CD8-positive, alpha-beta memory T cell (primary cell): ENCODE measurements around the gene VAMP7. TPM values are rescaled to one million over a fixed set of nuclear protein-coding genes. Genes with fewer than 3 reads are reported as not detected.
"Not testable (repeated sequence)": the region's sequence is repeated elsewhere in the genome, so short reads cannot be mapped to it uniquely, and the experiment has no call there.

Source experiments
- CTCF ChIA-PET: fragments of 350-600 bp; sonication (Branson Sonifier 250); formaldehyde crosslinking; loops from one replicate; lab custom pipeline; 2021; ENCODE audit warnings: antibody characterized with exemption; lab: Charles Lee
- POLR2A ChIA-PET: fragments of 350-600 bp; sonication (Branson Sonifier 250); formaldehyde crosslinking; loops from one replicate; lab custom pipeline; 2021; ENCODE audit warnings: antibody characterized with exemption; lab: Charles Lee
- DNase-seq, 5 donors: peaks; one replicate each; pipeline versions ENCODE4 v3.0.0 to v3.0.0-alpha.2; 2020 to 2022; ENCODE audit warnings: mixed read lengths in 1 of 5
- H3K27ac ChIP-seq: one replicate; pipeline ENCODE4 v1.7.0; 2013; ENCODE audit warnings: low read depth, mild to moderate bottlenecking, low read length, moderate library complexity
- H3K27me3 ChIP-seq: 2 replicates; pipeline ENCODE4 v1.7.0; 2013; ENCODE audit warnings: low read length, mild to moderate bottlenecking; ENCODE audit not compliant: insufficient read depth, poor library complexity, severe bottlenecking
- H3K36me3 ChIP-seq: 2 replicates; pipeline ENCODE4 v1.7.0; 2013; ENCODE audit warnings: mild to moderate bottlenecking, low read length, moderate library complexity; ENCODE audit not compliant: insufficient read depth
- H3K4me1 ChIP-seq: 2 replicates; pipeline ENCODE4 v1.7.0; 2013; ENCODE audit warnings: mild to moderate bottlenecking, low read length, moderate library complexity; ENCODE audit not compliant: insufficient read depth
- H3K4me3 ChIP-seq: 2 replicates; pipeline ENCODE4 v1.7.0; 2013; ENCODE audit warnings: mild to moderate bottlenecking, low read length
- H3K9me3 ChIP-seq: 2 replicates; pipeline ENCODE4 v1.7.0; 2013; ENCODE audit warnings: mild to moderate bottlenecking, low read length
- H3K27ac Mint-ChIP-seq, 8 donors: one replicate each; pipeline ENCODE4 v1.8.0; 2020 to 2021; ENCODE audit warnings: mixed read lengths in 8 of 8, mild to moderate bottlenecking in 6 of 8, inconsistent platforms in 3 of 8, moderate library complexity in 3 of 8
- H3K27me3 Mint-ChIP-seq, 2 donors: one replicate each; pipeline ENCODE4 v1.8.0; 2020 to 2021; ENCODE audit warnings: mixed read lengths in 2 of 2, mild to moderate bottlenecking in 1 of 2, moderate library complexity in 1 of 2
- H3K36me3 Mint-ChIP-seq, 3 donors: one replicate each; pipeline ENCODE4 v1.8.0; 2020 to 2021; ENCODE audit warnings: mixed read lengths in 3 of 3, inconsistent platforms in 1 of 3, mild to moderate bottlenecking in 1 of 3
- H3K4me1 Mint-ChIP-seq, 3 donors: one replicate each; pipeline ENCODE4 v1.8.0; 2020 to 2021; ENCODE audit warnings: mixed read lengths in 3 of 3, inconsistent platforms in 1 of 3, mild to moderate bottlenecking in 1 of 3
- H3K4me3 Mint-ChIP-seq, 7 donors: one replicate each; pipeline ENCODE4 v1.8.0; 2020 to 2021; ENCODE audit warnings: mixed read lengths in 7 of 7, mild to moderate bottlenecking in 6 of 7, moderate library complexity in 4 of 7, inconsistent platforms in 2 of 7
- H3K9me3 Mint-ChIP-seq, 5 donors: one replicate each; pipeline ENCODE4 v1.8.0; 2020 to 2022; ENCODE audit warnings: mixed read lengths in 5 of 5, mild to moderate bottlenecking in 3 of 5, moderate library complexity in 2 of 5, inconsistent platforms in 1 of 5
- polyA plus RNA-seq: library from polyadenylated mRNA; unstranded; fragments of 300-500 nt; fragmentation: Illumina TruSeq; gene quantifications from one replicate; pipeline ENCODE4 v1.2.3, GENCODE V29; 2021
- total RNA-seq, 2 experiments: library from RNA; stranded (reverse); gene quantifications; one replicate each; pipeline ENCODE4 v1.2.3, GENCODE V29; 2021

Gene VAMP7
- total and polyA plus RNA-seq, 3 experiments from 2014 or later, result 30.7 to 65.4 (median 33.5) TPM

DNA sequence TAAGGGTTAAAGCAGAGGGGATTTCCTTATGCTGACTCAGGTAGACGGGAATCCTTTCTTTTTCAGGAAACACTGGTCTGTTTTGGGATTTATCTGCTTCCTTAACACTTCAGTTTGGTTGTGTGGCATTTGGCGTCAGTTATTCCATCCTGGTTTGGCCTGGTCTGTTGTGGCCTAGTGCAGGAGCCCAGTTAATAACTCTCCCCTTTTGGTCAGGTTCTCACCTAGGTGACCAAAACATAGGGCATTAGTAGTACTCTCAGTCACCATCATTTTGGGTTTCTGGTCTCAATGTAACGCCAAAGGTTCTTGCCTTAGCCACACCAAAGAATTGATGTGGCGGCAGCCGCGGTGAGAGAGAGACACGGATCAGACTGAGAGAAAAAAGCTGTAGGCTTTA is 76.7 kb downstream of the VAMP7 start:
- no peak for DNase-seq
- Histone ChIP-seq H3K36me3 (no peaks in the 10 kb centered on the region), H3K27ac (no peak overlapping the region), H3K9me3 (no peaks in the 10 kb centered on the region), H3K4me3 (no peak overlapping the region), H3K4me1 (no peaks in the 10 kb centered on the region), H3K27me3 (no peaks in the 10 kb centered on the region)
- no peak overlapping the region for H3K4me3 Mint-ChIP-seq
- H3K36me3 Mint-ChIP-seq, result peaks cover 0 to 3% (median 1%) of the 10 kb centered on the region in 3 donors
- H3K9me3 Mint-ChIP-seq, result peaks cover 0 to 3% (median 0%) of the 10 kb centered on the region in 5 donors
- POLR2A ChIA-PET, result no interaction called here
- no peak overlapping the region for H3K27ac Mint-ChIP-seq
- H3K27me3 Mint-ChIP-seq, result peaks cover 4 to 5% of the 10 kb centered on the region in 2 donors
- CTCF ChIA-PET, result no interaction called here
- no peaks in the 10 kb centered on the region for H3K4me1 Mint-ChIP-seq

DNA sequence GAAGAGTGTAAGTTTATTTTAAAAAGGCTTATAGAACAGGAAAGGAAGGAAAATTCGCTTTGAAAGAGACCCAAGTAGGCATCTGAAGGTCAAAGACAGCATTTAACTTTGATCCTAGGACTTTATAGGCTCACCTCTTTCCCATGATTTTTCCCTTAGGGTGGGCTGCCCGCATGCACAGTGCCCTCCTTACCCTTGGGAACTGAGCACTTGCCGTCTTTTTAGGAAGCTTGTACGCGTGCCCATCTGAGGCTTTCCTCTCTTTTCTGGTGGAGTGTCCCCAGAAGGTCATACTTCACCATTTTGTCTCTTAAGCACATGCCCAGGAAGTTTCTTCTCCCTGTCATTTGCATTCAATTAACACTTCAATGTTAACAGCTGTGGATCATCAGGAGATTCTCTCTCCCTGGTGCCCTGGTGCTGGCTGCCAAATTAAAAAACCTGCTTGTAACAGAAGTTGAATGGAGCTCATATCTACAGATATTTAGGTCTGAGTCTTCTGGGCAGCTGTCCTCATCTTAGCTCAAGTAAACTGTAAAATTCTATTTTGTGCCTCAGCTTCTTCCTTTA is 78.0 kb downstream of the VAMP7 start:
- H3K4me1 Mint-ChIP-seq, result no peaks in the 10 kb centered on the region
- H3K36me3 ChIP-seq, result no peaks in the 10 kb centered on the region
- H3K4me1 ChIP-seq, result no peaks in the 10 kb centered on the region
- no peak overlapping the region for H3K27ac ChIP-seq
- H3K27me3 Mint-ChIP-seq, result peaks cover 11 to 12% of the 10 kb centered on the region in 2 donors
- H3K4me3 ChIP-seq, result no peak overlapping the region
- no peak for DNase-seq
- no peaks in the 10 kb centered on the region for H3K27me3 ChIP-seq
- CTCF ChIA-PET, result no interaction called here
- peaks cover 0 to 6% (median 1%) of the 10 kb centered on the region in 3 donors for H3K36me3 Mint-ChIP-seq
- H3K9me3 ChIP-seq, result no peaks in the 10 kb centered on the region
- H3K4me3 Mint-ChIP-seq, result no peak overlapping the region
- peaks cover 6 to 9% (median 8%) of the 10 kb centered on the region in 5 donors for H3K9me3 Mint-ChIP-seq
- no peak overlapping the region for H3K27ac Mint-ChIP-seq
- POLR2A ChIA-PET, result no interaction called here

DNA sequence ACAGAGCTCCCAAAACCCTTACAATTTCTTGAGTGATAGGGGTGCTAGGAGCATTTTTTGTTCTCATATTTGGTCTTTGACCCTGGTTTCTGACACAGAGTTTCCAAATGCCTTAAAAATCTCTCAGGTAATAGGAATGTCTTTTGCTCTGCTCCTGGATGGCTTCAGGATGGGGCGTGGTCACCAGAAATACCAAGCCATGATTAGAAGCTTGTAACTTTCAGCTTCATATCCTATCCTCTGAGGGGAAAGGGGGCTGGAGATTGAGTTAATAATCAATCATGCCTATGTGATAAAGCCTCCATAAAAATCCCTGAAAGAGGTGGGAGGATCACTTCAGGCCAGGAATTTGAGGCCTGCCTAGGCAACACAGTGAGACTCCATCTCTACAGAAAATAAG is 81.8 kb downstream of the VAMP7 start:
- Mint-ChIP-seq H3K4me3 (no peak overlapping the region), H3K4me1 (peaks cover 0 to 4% (median 0%) of the 10 kb centered on the region in 3 donors), H3K27me3 (peaks cover 12 to 14% of the 10 kb centered on the region in 2 donors), H3K9me3 (peaks cover 6 to 18% (median 13%) of the 10 kb centered on the region in 5 donors), H3K36me3 (peaks cover 0 to 3% (median 0%) of the 10 kb centered on the region in 3 donors), H3K27ac (no peak overlapping the region)
- ChIA-PET CTCF (no interaction called here), POLR2A (no interaction called here)
- Histone ChIP-seq H3K36me3 (no peaks in the 10 kb centered on the region), H3K27ac (no peak overlapping the region), H3K4me1 (no peaks in the 10 kb centered on the region), H3K9me3 (no peaks in the 10 kb centered on the region), H3K27me3 (no peaks in the 10 kb centered on the region), H3K4me3 (no peak overlapping the region)
- DNase-seq, result no peak

DNA sequence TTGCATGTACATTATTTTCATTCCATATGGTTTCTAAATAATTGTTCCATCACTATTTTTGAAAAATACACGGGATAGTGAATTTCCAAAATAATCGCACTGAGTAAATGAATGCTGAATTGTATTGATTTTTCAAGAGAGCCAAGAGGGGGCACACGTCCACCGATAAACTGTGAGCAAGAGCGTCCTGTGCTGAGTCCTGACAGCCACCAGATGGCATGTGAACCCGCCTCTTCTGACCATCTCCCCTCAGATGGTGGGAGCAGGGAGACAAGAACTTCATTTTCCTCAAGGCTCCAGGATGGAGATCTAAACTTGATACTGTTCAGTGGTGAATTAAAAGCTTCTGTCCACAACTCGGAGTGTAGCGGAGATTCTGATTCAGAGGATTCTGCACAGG is 85.7 kb downstream of the VAMP7 start:
- peak in 4 of 5 donors; percentile 5 to 70 (median 9) for DNase-seq
- CTCF ChIA-PET, result no interaction called here
- Histone ChIP-seq H3K27me3 (no peaks in the 10 kb centered on the region), H3K27ac (no peak overlapping the region), H3K36me3 (no peaks in the 10 kb centered on the region), H3K4me1 (no peaks in the 10 kb centered on the region), H3K9me3 (no peaks in the 10 kb centered on the region), H3K4me3 (no peak overlapping the region)
- H3K27ac Mint-ChIP-seq, result no peak overlapping the region
- peaks cover 13 to 29% of the 10 kb centered on the region in 2 donors for H3K27me3 Mint-ChIP-seq
- peaks cover 8 to 28% (median 26%) of the 10 kb centered on the region in 5 donors for H3K9me3 Mint-ChIP-seq
- H3K4me1 Mint-ChIP-seq, result peaks cover 0 to 13% (median 0%) of the 10 kb centered on the region in 3 donors
- POLR2A ChIA-PET, result no interaction called here
- peaks cover 0 to 3% (median 0%) of the 10 kb centered on the region in 3 donors for H3K36me3 Mint-ChIP-seq
- H3K4me3 Mint-ChIP-seq, result no peak overlapping the region

DNA sequence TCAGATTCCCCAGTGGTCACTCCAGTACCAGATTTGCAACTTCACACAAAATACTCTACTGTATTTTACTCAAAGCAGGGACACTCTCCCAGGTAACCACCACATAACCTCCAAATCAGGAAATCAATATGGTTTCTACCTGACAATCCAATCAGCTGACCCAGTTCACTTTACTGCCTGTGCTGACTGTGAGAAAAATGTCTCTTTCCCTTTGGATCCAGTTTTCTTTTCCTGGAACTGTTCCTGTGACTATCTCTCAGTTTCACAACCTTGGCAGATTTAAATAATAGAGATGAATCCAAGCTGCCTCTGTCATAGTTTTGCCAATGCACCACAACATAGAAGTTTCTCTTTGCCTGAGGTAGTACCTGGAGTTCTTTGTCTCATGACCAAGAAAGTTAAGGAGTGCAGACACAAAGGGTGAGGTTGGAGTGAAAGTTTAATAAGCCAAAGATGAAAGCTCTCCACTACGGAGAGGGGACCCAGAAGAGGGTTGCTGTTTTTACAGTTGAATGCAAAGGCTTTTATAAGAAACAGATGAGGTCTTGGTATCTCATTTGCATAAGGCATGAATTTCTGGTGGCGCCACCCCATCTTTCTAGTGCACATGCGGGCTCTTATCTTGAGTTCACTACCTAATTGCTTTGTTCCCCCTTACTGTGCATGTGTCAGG is 86.6 kb downstream of the VAMP7 start:
- Mint-ChIP-seq H3K4me1 (peaks cover 0 to 13% (median 0%) of the 10 kb centered on the region in 3 donors), H3K36me3 (peaks cover 0 to 3% (median 0%) of the 10 kb centered on the region in 3 donors), H3K27ac (no peak overlapping the region), H3K9me3 (peaks cover 8 to 28% (median 26%) of the 10 kb centered on the region in 5 donors), H3K27me3 (peaks cover 13 to 29% of the 10 kb centered on the region in 2 donors), H3K4me3 (no peak overlapping the region)
- POLR2A ChIA-PET, result no interaction called here
- no peaks in the 10 kb centered on the region for H3K27me3 ChIP-seq
- CTCF ChIA-PET, result no interaction called here
- no peaks in the 10 kb centered on the region for H3K9me3 ChIP-seq
- H3K27ac ChIP-seq, result no peak overlapping the region
- no peak for DNase-seq
- H3K36me3 ChIP-seq, result no peaks in the 10 kb centered on the region
- H3K4me1 ChIP-seq, result no peaks in the 10 kb centered on the region
- no peak overlapping the region for H3K4me3 ChIP-seq

DNA sequence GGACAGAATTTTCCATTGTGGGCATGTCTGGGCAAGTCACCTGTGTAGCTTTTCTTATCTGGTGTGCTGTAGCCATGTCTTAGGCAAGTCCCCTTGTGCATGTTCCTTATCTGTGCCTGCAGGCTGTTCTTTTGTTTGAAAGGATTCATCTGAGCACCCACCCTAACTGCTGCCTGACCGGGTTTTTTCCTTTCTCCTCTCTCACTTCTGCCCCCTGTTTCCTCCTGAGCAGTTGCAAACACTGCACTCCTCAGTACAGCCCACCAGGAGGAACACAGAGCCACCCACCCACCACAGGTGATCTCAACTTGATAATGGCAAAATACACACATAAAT is 87.1 kb downstream of the VAMP7 start:
- Mint-ChIP-seq H3K36me3 (peaks cover 0 to 3% (median 0%) of the 10 kb centered on the region in 3 donors), H3K9me3 (peaks cover 8 to 28% (median 25%) of the 10 kb centered on the region in 5 donors), H3K4me1 (peaks cover 0 to 13% (median 0%) of the 10 kb centered on the region in 3 donors), H3K27ac (no peak overlapping the region), H3K27me3 (peaks cover 13 to 29% of the 10 kb centered on the region in 2 donors), H3K4me3 (no peak overlapping the region)
- Histone ChIP-seq H3K27me3 (no peaks in the 10 kb centered on the region), H3K27ac (no peak overlapping the region), H3K36me3 (no peaks in the 10 kb centered on the region), H3K4me1 (no peaks in the 10 kb centered on the region), H3K9me3 (no peaks in the 10 kb centered on the region), H3K4me3 (no peak overlapping the region)
- no peak for DNase-seq
- ChIA-PET POLR2A (no interaction called here), CTCF (no interaction called here)

DNA sequence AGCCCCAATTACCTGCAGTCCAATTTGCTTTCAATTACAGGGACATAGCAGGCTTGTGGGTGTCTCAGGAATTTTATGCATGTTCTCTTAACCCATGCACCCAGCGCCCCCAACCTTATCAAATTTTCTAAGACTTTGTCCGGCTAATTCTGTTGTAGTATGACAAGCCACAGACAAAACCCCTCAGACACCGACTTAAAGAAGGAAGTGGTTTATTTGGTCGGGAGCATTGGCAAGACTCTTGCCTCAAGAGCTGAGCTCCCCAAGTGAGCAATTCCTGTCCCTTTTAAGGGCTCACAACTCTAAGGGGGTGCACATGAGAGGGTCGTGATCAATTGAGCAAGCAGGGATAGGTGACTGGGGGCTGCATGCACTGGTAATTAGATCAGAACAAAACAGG is 87.6 kb downstream of the VAMP7 start:
- H3K27me3 ChIP-seq, result no peaks in the 10 kb centered on the region
- Mint-ChIP-seq H3K27ac (no peak overlapping the region), H3K27me3 (peaks cover 9 to 24% of the 10 kb centered on the region in 2 donors), H3K4me1 (peaks cover 0 to 13% (median 0%) of the 10 kb centered on the region in 3 donors), H3K36me3 (peaks cover 0 to 2% (median 0%) of the 10 kb centered on the region in 3 donors), H3K4me3 (no peak overlapping the region), H3K9me3 (peaks cover 5 to 25% (median 22%) of the 10 kb centered on the region in 5 donors)
- no peaks in the 10 kb centered on the region for H3K4me1 ChIP-seq
- H3K27ac ChIP-seq, result no peak overlapping the region
- no peaks in the 10 kb centered on the region for H3K36me3 ChIP-seq
- POLR2A ChIA-PET, result no interaction called here
- CTCF ChIA-PET, result no interaction called here
- no peak overlapping the region for H3K4me3 ChIP-seq
- H3K9me3 ChIP-seq, result no peaks in the 10 kb centered on the region
- no peak for DNase-seq

DNA sequence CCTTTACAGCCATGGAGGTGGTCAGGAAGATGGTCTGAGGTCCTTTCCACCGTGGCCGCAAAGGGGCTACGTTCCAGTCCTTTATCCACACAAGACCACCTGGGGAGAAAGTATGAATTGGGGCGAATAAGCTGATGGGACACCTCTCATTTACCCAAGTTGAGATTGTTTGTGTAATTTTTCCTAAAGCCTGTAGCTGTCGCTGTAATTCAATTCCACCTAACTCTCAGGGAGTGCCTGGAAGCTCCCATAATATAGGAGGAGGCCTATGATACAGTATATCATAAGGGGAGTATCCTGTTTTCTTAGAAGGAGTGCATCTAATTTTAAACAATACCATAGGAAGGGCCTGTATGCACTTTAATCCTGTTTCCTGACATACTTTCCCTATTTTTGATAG is 90.5 kb downstream of the VAMP7 start:
- DNase-seq, H3K4me3 ChIP-seq, H3K36me3 Mint-ChIP-seq, H3K9me3 ChIP-seq, H3K4me1 ChIP-seq, H3K4me3 Mint-ChIP-seq, POLR2A ChIA-PET, H3K27me3 ChIP-seq, H3K36me3 ChIP-seq, CTCF ChIA-PET, H3K27ac ChIP-seq, H3K27ac Mint-ChIP-seq: not testable (repeated sequence)
- H3K27me3 Mint-ChIP-seq, result peaks cover 8 to 26% of the 10 kb centered on the region in 2 donors
- H3K9me3 Mint-ChIP-seq, result peaks cover 4 to 17% (median 14%) of the 10 kb centered on the region in 5 donors
- H3K4me1 Mint-ChIP-seq, result peaks cover 0 to 13% (median 0%) of the 10 kb centered on the region in 3 donors
